Liver (tissue), 9 donors: ENCODE results near the gene TMEM9B. TPM values are rescaled to one million over a fixed set of nuclear protein-coding genes. Genes with fewer than 3 reads are reported as not detected.

ENCODE experiments used
- DNase-seq: peaks from one replicate; pipeline ENCODE4 v3.0.0-alpha.2; 2017; ENCODE audit warnings: low spot score
- H3K27ac ChIP-seq, 2 donors: one replicate each; pipeline ENCODE4 v1.7.0; 2013; ENCODE audit warnings: inconsistent platforms in 2 of 2, low read length in 2 of 2, control low read depth in 1 of 2, low read depth in 1 of 2, mild to moderate bottlenecking in 1 of 2
- H3K27me3 ChIP-seq, 4 donors: one replicate each; pipeline versions ENCODE4 v1.6.1 to v1.7.0; 2013; ENCODE audit warnings: low read length in 3 of 4, inconsistent platforms in 1 of 4, mild to moderate bottlenecking in 1 of 4, moderate library complexity in 1 of 4; ENCODE audit not compliant: control insufficient read depth in 4 of 4, insufficient read depth in 4 of 4
- H3K36me3 ChIP-seq, 4 donors: one replicate each; pipeline versions ENCODE4 v1.6.1 to v1.7.0; 2013; ENCODE audit warnings: low read length in 3 of 4, mild to moderate bottlenecking in 3 of 4, low read depth in 1 of 4, moderate library complexity in 1 of 4; ENCODE audit not compliant: control insufficient read depth in 4 of 4, insufficient read depth in 3 of 4
- H3K4me1 ChIP-seq, 4 donors: one replicate each; pipeline versions ENCODE4 v1.6.1 to v1.7.0; 2013; ENCODE audit warnings: low read length in 3 of 4, mild to moderate bottlenecking in 3 of 4, moderate library complexity in 1 of 4; ENCODE audit not compliant: control insufficient read depth in 4 of 4, insufficient read depth in 4 of 4
- H3K4me3 ChIP-seq, 3 donors: one replicate each; pipeline versions ENCODE4 v1.6.1 to v1.7.0; 2013; ENCODE audit warnings: low read length in 3 of 3, control low read depth in 1 of 3, low read depth in 1 of 3, mild to moderate bottlenecking in 1 of 3
- H3K9ac ChIP-seq, 2 donors: one replicate each; pipeline ENCODE4 v1.7.0; 2013; ENCODE audit warnings: low read length in 2 of 2, mild to moderate bottlenecking in 2 of 2, moderate library complexity in 2 of 2, control low read depth in 1 of 2, low read depth in 1 of 2
- H3K9me3 ChIP-seq, 4 donors: one replicate each; pipeline versions ENCODE4 v1.6.1 to v1.7.0; 2013; ENCODE audit warnings: low read length in 3 of 4; ENCODE audit not compliant: control insufficient read depth in 4 of 4
- ATF3 ChIP-seq: IDR thresholded peaks from 2 replicates; pipeline ENCODE4 v1.6.1; 2016; ENCODE audit warnings: antibody characterized with exemption
- EGR1 ChIP-seq, 2 donors: IDR thresholded peaks; 2 replicates each; pipeline ENCODE4 v1.6.1; 2016 to 2018; ENCODE audit warnings: antibody characterized with exemption in 2 of 2, low read depth in 2 of 2
- FOXA1 ChIP-seq: IDR thresholded peaks from 2 replicates; pipeline ENCODE4 v1.6.1; 2016; ENCODE audit warnings: antibody characterized with exemption
- GABPA ChIP-seq, 2 donors: IDR thresholded peaks in 1 of 2; conservative IDR thresholded peaks in 1 of 2; 2 replicates each; pipeline ENCODE4 v1.6.1; 2016; ENCODE audit warnings: antibody characterized with exemption in 2 of 2, mild to moderate bottlenecking in 1 of 2, moderate library complexity in 1 of 2
- HNF4A ChIP-seq, 2 donors: conservative IDR thresholded peaks; 2 replicates each; pipeline ENCODE4 v1.6.1; 2016; ENCODE audit warnings: antibody characterized with exemption in 2 of 2, mild to moderate bottlenecking in 2 of 2
- NR2F2 ChIP-seq: IDR thresholded peaks from 2 replicates; pipeline ENCODE4 v1.6.1; 2016; ENCODE audit warnings: antibody characterized with exemption
- RAD21 ChIP-seq, 2 donors: IDR thresholded peaks; 2 replicates each; pipeline ENCODE4 v1.6.1; 2016; ENCODE audit warnings: antibody characterized with exemption in 2 of 2, mild to moderate bottlenecking in 2 of 2
- YY1 ChIP-seq: IDR thresholded peaks from 2 replicates; pipeline ENCODE4 v1.6.1; 2016; ENCODE audit warnings: antibody characterized with exemption, mild to moderate bottlenecking
- WGBS: extraction: QIAGEN DNeasy Blood & Tissue Kit; methylation state at CpG from one replicate; pipeline ENCODE4 v1.1.7; 2013; 5-methylcytosine and 5-hydroxymethylcytosine counted together
- polyA plus RNA-seq, 2 donors: library from polyadenylated mRNA; stranded (reverse) in 1 of 2; unstranded in 1 of 2; fragments of 200-250 nt in 1 of 2; fragments of >200 nt in 1 of 2; fragmentation: Nextera tagmentation in 1 of 2; extraction: Ambion mirVana in 1 of 2; gene quantifications; one replicate each; pipeline versions ENCODE4 v1.2.1 to v1.2.3, GENCODE V29; 2013 to 2015
- total RNA-seq, 2 donors: library from RNA; depleted of rRNA; stranded (reverse); fragments of >200 nt; gene quantifications; one replicate each; pipeline ENCODE4 v1.2.3, GENCODE V29; 2014
- TF ChIP-seq, protein P1 (sequence below): IDR thresholded peaks from 2 replicates; pipeline ENCODE4 v1.6.1; 2016; ENCODE audit warnings: antibody characterized with exemption, mild to moderate bottlenecking
- TF ChIP-seq, protein P2 (sequence below): IDR thresholded peaks from 2 replicates; pipeline ENCODE4 v1.6.1; 2016; ENCODE audit warnings: antibody characterized with exemption
- donor health status: healthy.
- donor health status: healthy.
- donor health status: healthy.
- donor health status: healthy.
- donor health status: healthy.

The TMEM9B gene
- total and polyA plus RNA-seq, 4 donors: 17.0 to 23.9 (median 19.5) TPM

- TF ChIP-seq FOXA1 (no peak), ATF3 (no peak), RAD21 (IDR thresholded peaks at IDR 0.05) (no peak), YY1 (no peak), GABPA (IDR thresholded peaks at IDR 0.05 in 1 of 2, conservative IDR thresholded peaks at IDR 0.05 in 1 of 2) (no peak)
- TF ChIP-seq, protein P1, sequence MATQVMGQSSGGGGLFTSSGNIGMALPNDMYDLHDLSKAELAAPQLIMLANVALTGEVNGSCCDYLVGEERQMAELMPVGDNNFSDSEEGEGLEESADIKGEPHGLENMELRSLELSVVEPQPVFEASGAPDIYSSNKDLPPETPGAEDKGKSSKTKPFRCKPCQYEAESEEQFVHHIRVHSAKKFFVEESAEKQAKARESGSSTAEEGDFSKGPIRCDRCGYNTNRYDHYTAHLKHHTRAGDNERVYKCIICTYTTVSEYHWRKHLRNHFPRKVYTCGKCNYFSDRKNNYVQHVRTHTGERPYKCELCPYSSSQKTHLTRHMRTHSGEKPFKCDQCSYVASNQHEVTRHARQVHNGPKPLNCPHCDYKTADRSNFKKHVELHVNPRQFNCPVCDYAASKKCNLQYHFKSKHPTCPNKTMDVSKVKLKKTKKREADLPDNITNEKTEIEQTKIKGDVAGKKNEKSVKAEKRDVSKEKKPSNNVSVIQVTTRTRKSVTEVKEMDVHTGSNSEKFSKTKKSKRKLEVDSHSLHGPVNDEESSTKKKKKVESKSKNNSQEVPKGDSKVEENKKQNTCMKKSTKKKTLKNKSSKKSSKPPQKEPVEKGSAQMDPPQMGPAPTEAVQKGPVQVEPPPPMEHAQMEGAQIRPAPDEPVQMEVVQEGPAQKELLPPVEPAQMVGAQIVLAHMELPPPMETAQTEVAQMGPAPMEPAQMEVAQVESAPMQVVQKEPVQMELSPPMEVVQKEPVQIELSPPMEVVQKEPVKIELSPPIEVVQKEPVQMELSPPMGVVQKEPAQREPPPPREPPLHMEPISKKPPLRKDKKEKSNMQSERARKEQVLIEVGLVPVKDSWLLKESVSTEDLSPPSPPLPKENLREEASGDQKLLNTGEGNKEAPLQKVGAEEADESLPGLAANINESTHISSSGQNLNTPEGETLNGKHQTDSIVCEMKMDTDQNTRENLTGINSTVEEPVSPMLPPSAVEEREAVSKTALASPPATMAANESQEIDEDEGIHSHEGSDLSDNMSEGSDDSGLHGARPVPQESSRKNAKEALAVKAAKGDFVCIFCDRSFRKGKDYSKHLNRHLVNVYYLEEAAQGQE: no peak
- Histone ChIP-seq H3K9me3 (no peaks in the 10 kb centered on the region), H3K9ac (no peak overlapping the region), H3K4me3 (peak overlapping the region in 2 of 3 donors; percentile 21 to 46), H3K36me3 (no peaks in the 10 kb centered on the region), H3K27ac (no peak overlapping the region), H3K4me1 (peaks cover 7 to 14% (median 10%) of the 10 kb centered on the region in 4 donors), H3K27me3 (peaks cover 0 to 10% (median 5%) of the 10 kb centered on the region in 4 donors)
- no peak for DNase-seq
- whole genome bisulfite sequencing: 11% methylated on average over 8 of the region's 8 CpGs
Measured at GRCh38 chr11:9002920-9003572, 38.8 kb upstream of the TMEM9B start.

GRCh38 chr11:9001736-9002135, 37.5 kb upstream of the TMEM9B start:
- no peak for TF ChIP-seq NR2F2
- TF ChIP-seq HNF4A (conservative IDR thresholded peaks at IDR 0.05): no peak
- TF ChIP-seq, protein P2, sequence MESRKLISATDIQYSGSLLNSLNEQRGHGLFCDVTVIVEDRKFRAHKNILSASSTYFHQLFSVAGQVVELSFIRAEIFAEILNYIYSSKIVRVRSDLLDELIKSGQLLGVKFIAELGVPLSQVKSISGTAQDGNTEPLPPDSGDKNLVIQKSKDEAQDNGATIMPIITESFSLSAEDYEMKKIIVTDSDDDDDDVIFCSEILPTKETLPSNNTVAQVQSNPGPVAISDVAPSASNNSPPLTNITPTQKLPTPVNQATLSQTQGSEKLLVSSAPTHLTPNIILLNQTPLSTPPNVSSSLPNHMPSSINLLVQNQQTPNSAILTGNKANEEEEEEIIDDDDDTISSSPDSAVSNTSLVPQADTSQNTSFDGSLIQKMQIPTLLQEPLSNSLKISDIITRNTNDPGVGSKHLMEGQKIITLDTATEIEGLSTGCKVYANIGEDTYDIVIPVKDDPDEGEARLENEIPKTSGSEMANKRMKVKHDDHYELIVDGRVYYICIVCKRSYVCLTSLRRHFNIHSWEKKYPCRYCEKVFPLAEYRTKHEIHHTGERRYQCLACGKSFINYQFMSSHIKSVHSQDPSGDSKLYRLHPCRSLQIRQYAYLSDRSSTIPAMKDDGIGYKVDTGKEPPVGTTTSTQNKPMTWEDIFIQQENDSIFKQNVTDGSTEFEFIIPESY: no peak
- TF ChIP-seq ATF3: no peak
- no peak for TF ChIP-seq YY1
- no peak for TF ChIP-seq EGR1 (IDR thresholded peaks at IDR 0.05; ENCODE audit: low read depth in 2 of 2)
- TF ChIP-seq RAD21 (IDR thresholded peaks at IDR 0.05): no peak
- no peak for TF ChIP-seq GABPA (IDR thresholded peaks at IDR 0.05 in 1 of 2, conservative IDR thresholded peaks at IDR 0.05 in 1 of 2)
- no peak overlapping the region for H3K4me3 ChIP-seq
- peaks cover 7 to 14% (median 10%) of the 10 kb centered on the region in 4 donors for H3K4me1 ChIP-seq
- no peak overlapping the region for H3K9ac ChIP-seq
- H3K9me3 ChIP-seq: no peaks in the 10 kb centered on the region
- no peak for DNase-seq
- no peak overlapping the region for H3K27ac ChIP-seq
- 74% methylated on average over 6 of the region's 6 CpGs for WGBS
- H3K36me3 ChIP-seq: no peaks in the 10 kb centered on the region
- H3K27me3 ChIP-seq: peaks cover 0 to 10% (median 5%) of the 10 kb centered on the region in 4 donors
